Epithelial cell of proximal tubule (primary cell): ENCODE measurements around the gene SDK1. TPM values are rescaled to one million over a fixed set of nuclear protein-coding genes. Genes with fewer than 3 reads are reported as not detected.

Experiments
- DNase-seq: peaks from one replicate; pipeline ENCODE4 v3.0.0-alpha.2; 2011; ENCODE audit warnings: low read depth
- H3K4me3 ChIP-seq: 2 replicates; pipeline ENCODE4 v1.5.1; 2011; ENCODE audit warnings: low read depth, mild to moderate bottlenecking, low read length
- total RNA-seq: library from RNA; depleted of rRNA; stranded (reverse); fragments of >200 nt; gene quantifications from 2 replicates; pipeline ENCODE4 v1.2.3, GENCODE V29; 2015
- TF ChIP-seq, protein P1 (sequence below): conservative IDR thresholded peaks from 2 replicates; pipeline ENCODE4 v1.5.1; 2012; ENCODE audit warnings: low read depth, mild to moderate bottlenecking, low read length

Gene SDK1
- total RNA-seq, 1 donor from 2014 or later: 0.75 TPM

DNA sequence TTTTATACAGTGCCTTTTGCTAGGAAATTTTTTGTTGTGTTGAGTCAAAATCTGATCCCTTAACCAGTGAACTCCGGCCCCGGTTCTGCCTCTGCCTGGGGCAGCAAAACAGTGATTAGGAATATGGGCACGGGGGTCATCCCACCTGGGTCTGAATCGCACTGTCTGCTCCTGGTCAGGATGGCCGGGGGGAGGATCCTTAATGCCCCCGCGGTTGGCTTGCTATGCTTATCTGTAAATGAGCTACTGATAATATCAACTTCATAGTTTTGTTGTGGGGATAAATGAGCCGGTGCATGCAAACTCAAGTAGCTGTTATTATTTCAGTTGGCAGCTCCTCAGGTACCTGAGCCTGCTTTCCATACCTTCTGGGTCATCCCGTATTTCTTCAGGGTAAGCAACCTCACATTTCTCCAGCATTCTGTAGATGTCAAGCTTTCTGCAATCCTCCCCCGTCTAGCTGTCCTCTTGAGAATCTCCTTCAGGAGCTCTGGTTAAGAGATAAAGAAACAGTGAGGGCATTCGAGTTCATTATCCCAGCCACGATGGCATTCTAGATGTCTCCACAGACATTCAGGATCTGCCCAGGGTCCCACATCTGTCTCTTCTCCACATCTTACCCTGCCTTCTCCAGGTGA lies 592.2 kb downstream of the SDK1 start:
- no peak for DNase-seq
- no peak overlapping the region for H3K4me3 ChIP-seq
- TF ChIP-seq, protein P1, sequence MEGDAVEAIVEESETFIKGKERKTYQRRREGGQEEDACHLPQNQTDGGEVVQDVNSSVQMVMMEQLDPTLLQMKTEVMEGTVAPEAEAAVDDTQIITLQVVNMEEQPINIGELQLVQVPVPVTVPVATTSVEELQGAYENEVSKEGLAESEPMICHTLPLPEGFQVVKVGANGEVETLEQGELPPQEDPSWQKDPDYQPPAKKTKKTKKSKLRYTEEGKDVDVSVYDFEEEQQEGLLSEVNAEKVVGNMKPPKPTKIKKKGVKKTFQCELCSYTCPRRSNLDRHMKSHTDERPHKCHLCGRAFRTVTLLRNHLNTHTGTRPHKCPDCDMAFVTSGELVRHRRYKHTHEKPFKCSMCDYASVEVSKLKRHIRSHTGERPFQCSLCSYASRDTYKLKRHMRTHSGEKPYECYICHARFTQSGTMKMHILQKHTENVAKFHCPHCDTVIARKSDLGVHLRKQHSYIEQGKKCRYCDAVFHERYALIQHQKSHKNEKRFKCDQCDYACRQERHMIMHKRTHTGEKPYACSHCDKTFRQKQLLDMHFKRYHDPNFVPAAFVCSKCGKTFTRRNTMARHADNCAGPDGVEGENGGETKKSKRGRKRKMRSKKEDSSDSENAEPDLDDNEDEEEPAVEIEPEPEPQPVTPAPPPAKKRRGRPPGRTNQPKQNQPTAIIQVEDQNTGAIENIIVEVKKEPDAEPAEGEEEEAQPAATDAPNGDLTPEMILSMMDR: no peak

DNA sequence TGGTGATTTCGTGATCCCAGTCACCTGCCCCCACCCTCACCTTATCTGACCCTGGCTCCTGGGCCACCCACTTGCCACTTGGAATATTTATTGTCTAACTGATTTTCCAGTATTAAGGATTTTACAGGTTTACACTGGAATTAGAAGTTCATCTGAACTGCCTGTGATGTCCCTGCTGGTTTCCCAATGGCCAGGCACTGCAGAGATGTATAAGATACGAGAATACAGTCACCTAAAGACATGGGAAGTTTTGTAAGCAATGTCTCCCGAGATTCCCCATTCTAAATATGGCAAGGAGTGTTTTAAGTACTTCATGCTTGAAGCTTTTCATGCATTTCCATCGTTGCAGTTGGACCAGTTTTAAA lies 592.7 kb downstream of the SDK1 start:
- DNase-seq: no peak
- no peak overlapping the region for H3K4me3 ChIP-seq
- TF ChIP-seq, protein P1: no peak

DNA sequence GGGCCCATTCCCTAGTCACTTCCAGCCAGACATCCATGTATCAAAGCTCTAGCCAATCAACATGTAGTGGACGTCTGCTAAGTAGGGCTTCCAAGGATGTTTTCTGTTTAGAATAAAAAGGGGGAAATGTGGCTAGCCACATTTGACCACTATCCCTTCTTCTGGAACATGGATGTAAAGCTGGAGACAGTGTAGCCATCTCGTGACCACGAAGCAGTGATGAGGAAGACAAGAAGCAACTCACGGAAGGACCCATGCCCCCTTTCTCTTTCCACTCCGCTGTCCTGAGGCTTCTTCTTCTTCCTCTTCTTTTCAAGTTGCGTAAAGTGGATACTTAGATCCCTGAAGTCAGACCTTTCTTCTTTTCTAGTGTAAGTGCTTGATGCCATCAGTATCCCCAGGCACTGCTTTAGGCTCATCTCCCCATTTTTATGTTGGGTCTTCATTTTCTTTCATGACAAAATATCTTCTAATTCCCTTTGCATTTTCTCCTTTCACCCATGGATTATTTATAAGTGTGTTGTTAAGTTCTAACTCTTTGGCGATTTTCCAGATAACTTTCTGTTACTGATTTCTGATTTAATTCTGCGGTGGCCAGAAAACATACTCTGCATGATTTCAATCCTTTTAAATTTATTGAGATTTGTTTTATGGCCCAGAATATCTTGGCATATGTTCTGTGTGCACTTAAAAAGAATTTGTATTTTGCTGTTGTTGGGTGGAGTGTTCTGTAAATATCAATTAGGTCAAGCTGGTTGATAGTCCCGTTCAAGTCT lies 594.5 kb downstream of the SDK1 start:
- TF ChIP-seq, protein P1: no peak
- no peak for DNase-seq
- no peak overlapping the region for H3K4me3 ChIP-seq

DNA sequence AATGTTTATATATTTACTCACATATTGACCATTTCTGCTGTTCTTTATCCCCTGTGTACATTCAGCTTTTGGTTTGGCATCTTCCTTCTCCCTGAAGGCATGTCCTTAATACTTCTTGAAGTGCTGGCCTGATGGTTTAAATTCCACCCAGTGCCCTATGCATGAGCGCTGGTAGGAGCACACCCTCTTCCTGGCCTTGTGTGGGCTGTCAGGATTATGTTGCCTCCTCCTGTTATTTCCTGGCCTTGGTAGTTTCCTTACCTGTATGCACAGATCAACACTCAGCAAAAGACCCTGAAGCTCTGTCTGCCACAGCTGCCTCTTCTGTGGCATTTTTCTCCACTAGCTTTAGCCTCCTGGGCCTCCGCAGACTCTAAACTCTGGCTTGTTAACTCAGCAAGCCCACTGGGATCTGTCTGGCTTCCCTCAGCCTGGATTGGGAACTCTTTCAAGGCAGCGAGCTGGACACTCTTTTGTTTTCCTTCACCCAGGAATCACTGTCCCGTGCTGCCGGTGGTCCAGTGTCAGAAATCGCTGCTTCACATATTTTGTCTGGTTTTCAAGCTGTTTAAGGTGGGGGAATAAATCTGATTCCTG lies 595.2 kb downstream of the SDK1 start:
- DNase-seq: no peak
- H3K4me3 ChIP-seq: no peak overlapping the region
- TF ChIP-seq, protein P1: no peak

DNA sequence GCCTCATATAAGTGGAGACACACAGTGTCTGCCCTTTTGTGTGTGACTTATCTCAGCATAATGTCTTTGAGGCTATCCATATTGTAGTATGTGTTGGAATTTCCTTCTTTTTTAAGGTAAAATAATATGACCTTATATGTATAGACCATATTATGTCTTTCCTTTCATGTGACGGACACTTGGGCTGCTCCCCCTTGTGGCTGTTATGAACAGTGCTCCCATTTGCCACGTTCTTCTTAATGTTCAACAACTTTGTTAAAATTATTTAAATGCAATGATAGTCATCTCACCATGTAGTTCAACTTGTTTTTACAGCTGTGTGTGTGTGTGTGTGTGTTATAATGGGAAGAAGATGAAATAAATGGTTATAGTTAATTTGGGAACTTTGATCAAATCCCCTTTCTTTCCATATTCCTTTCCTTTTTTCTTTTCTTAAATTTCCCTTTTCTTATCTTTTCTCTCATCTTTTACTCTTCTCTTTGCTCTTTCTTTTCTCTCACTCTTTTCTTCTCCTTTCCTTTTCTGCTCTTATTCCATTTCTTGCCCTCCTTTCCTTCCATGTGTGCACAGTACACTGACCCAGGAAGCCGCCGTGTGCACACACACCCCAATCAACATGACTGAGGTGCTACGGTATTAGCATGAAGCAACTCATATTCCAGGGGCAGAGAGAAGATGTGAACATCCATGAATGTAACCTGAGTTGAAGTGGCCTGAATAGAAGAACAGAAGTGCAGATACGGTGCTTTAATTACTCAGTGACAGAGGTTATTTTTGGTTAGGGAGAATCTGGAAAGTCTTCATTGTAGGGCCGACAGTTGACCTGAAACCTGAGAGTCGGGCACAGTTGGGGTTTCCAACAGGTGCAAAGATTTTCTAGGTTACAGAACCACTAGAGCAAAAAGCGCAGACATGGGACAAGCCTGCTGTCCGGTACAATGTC lies 596.6 kb downstream of the SDK1 start:
- TF ChIP-seq, protein P1: peak; percentile 89
- H3K4me3 ChIP-seq: no peak overlapping the region
- no peak for DNase-seq

DNA sequence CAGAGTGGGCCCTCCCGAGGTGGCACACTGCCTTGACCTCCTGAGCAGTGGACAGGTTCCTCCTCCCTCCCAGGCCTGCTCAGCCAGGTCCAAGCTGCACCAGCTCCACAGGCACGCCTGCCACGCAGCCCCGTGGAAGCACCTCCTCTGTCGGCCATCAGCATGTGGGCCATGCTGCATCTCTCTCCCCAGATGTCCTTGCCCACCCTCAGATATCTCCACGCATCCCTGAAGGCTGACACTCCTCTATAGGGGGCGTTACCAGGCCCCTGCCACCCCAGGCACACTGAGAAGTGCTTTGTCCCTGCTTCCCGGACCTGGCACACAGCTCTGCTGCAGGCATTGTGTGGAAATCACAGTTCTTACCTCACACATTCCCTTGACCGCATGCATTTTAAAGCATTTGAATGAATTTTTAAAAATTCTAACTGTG lies 598.5 kb downstream of the SDK1 start:
- H3K4me3 ChIP-seq: no peak overlapping the region
- TF ChIP-seq, protein P1: no peak
- DNase-seq: no peak
